HepG2 (cell line): ENCODE data around the gene LSR.

Source experiments
- CREB1 ChIP-seq, 2 experiments: fragments of 450-650 bp in 1 of 2; IDR thresholded peaks; 2 replicates each; pipeline ENCODE4 v1.6.1; 2016 to 2017; ENCODE audit warnings: control low read depth in 1 of 2, mild to moderate bottlenecking in 1 of 2, missing compliant biosample characterization in 1 of 2, missing genetic modification characterization in 1 of 2
- CTCF ChIP-seq: sonication (generic); formaldehyde crosslinking; IDR thresholded peaks from 2 replicates; pipeline ENCODE4 v1.5.0; 2020; ENCODE audit warnings: mild to moderate bottlenecking, missing genetic modification reagents, moderate library complexity
- JUN ChIP-seq: sonication (generic); formaldehyde crosslinking; IDR thresholded peaks from 2 replicates; pipeline ENCODE4 v1.4.0; 2020; ENCODE audit warnings: mild to moderate bottlenecking, missing genetic modification reagents
- NFYC ChIP-seq: IDR thresholded peaks from 2 replicates; pipeline ENCODE4 v1.6.1; 2016; ENCODE audit warnings: missing genetic modification reagents, missing compliant biosample characterization
- SALL2 ChIP-seq: sonication (generic); formaldehyde crosslinking; IDR thresholded peaks from 2 replicates; pipeline ENCODE4 v1.8.1; 2023; ENCODE audit warnings: mild to moderate bottlenecking, missing genetic modification reagents, inconsistent platforms
- TF ChIP-seq, protein P1 (sequence below): sonication (generic); formaldehyde crosslinking; IDR thresholded peaks from 2 replicates; pipeline ENCODE4 v1.4.0; 2020; ENCODE audit warnings: missing genetic modification reagents, borderline replicate concordance
- TF ChIP-seq, protein P2 (sequence below): sonication (generic); formaldehyde crosslinking; IDR thresholded peaks from 2 replicates; pipeline ENCODE4 v1.5.0; 2020; ENCODE audit warnings: mild to moderate bottlenecking, missing genetic modification reagents, borderline replicate concordance
- TF ChIP-seq, protein P3 (sequence below): IDR thresholded peaks from 2 replicates; pipeline ENCODE4 v1.6.1; 2012; ENCODE audit warnings: low read depth, low read length, improper control_type of control experiment
- TF ChIP-seq, protein P4 (sequence below): sonication (generic); formaldehyde crosslinking; IDR thresholded peaks from 2 replicates; pipeline ENCODE4 v1.9.0; 2021; ENCODE audit warnings: mild to moderate bottlenecking, missing genetic modification reagents

DNA sequence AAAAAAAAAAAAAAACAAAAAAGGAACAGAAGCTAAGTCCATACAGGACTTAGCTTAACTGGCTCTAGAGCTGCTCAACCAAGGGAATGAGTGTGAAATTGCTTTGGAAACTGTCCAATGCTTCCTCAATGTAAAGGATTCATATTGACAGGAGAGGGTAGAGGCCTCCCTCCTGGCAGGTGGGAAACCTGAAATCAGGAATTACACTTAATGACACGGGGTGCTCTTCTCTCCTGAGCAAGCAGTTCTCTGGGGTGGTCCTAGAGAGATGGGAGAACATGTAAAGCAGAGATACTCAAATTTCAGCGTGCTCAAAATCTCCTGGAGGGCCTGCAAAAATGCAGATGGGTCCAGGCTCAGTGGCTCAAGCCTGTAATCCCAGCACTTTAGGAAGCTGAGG lies 39.5 kb downstream of the LSR start:
- no peak for TF ChIP-seq JUN (CRISPR knock-in tag)
- no peak for TF ChIP-seq CTCF (CRISPR knock-in tag)
- TF ChIP-seq SALL2 (CRISPR knock-in tag), result no peak
- TF ChIP-seq, protein P1, sequence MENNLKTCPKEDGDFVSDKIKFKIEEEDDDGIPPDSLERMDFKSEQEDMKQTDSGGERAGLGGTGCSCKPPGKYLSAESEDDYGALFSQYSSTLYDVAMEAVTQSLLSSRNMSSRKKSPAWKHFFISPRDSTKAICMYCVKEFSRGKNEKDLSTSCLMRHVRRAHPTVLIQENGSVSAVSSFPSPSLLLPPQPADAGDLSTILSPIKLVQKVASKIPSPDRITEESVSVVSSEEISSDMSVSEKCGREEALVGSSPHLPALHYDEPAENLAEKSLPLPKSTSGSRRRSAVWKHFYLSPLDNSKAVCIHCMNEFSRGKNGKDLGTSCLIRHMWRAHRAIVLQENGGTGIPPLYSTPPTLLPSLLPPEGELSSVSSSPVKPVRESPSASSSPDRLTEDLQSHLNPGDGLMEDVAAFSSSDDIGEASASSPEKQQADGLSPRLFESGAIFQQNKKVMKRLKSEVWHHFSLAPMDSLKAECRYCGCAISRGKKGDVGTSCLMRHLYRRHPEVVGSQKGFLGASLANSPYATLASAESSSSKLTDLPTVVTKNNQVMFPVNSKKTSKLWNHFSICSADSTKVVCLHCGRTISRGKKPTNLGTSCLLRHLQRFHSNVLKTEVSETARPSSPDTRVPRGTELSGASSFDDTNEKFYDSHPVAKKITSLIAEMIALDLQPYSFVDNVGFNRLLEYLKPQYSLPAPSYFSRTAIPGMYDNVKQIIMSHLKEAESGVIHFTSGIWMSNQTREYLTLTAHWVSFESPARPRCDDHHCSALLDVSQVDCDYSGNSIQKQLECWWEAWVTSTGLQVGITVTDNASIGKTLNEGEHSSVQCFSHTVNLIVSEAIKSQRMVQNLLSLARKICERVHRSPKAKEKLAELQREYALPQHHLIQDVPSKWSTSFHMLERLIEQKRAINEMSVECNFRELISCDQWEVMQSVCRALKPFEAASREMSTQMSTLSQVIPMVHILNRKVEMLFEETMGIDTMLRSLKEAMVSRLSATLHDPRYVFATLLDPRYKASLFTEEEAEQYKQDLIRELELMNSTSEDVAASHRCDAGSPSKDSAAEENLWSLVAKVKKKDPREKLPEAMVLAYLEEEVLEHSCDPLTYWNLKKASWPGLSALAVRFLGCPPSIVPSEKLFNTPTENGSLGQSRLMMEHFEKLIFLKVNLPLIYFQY (CRISPR knock-in tag), result no peak
- no peak for TF ChIP-seq CREB1 (IDR thresholded peaks at IDR 0.05)
- TF ChIP-seq CREB1 (CRISPR knock-in tag; IDR thresholded peaks at IDR 0.05), result no peak
- TF ChIP-seq, protein P2, sequence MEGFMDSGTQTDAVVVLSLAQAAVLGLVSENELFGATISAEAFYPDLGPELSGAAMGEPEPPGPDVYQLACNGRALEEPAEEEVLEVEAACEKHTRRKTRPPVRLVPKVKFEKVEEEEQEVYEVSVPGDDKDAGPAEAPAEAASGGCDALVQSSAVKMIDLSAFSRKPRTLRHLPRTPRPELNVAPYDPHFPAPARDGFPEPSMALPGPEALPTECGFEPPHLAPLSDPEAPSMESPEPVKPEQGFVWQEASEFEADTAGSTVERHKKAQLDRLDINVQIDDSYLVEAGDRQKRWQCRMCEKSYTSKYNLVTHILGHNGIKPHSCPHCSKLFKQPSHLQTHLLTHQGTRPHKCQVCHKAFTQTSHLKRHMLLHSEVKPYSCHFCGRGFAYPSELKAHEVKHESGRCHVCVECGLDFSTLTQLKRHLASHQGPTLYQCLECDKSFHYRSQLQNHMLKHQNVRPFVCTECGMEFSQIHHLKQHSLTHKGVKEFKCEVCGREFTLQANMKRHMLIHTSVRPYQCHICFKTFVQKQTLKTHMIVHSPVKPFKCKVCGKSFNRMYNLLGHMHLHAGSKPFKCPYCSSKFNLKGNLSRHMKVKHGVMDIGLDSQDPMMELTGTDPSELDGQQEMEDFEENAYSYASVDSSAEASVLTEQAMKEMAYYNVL (CRISPR knock-in tag), result no peak
- TF ChIP-seq NFYC (CRISPR knock-in tag), result no peak
- TF ChIP-seq, protein P3, sequence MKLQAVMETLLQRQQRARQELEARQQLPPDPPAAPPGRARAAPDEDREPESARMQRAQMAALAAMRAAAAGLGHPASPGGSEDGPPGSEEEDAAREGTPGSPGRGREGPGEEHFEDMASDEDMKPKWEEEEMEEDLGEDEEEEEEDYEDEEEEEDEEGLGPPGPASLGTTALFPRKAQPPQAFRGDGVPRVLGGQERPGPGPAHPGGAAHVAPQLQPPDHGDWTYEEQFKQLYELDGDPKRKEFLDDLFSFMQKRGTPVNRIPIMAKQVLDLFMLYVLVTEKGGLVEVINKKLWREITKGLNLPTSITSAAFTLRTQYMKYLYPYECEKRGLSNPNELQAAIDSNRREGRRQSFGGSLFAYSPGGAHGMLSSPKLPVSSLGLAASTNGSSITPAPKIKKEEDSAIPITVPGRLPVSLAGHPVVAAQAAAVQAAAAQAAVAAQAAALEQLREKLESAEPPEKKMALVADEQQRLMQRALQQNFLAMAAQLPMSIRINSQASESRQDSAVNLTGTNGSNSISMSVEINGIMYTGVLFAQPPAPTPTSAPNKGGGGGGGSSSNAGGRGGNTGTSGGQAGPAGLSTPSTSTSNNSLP, result no peak
- TF ChIP-seq, protein P4, sequence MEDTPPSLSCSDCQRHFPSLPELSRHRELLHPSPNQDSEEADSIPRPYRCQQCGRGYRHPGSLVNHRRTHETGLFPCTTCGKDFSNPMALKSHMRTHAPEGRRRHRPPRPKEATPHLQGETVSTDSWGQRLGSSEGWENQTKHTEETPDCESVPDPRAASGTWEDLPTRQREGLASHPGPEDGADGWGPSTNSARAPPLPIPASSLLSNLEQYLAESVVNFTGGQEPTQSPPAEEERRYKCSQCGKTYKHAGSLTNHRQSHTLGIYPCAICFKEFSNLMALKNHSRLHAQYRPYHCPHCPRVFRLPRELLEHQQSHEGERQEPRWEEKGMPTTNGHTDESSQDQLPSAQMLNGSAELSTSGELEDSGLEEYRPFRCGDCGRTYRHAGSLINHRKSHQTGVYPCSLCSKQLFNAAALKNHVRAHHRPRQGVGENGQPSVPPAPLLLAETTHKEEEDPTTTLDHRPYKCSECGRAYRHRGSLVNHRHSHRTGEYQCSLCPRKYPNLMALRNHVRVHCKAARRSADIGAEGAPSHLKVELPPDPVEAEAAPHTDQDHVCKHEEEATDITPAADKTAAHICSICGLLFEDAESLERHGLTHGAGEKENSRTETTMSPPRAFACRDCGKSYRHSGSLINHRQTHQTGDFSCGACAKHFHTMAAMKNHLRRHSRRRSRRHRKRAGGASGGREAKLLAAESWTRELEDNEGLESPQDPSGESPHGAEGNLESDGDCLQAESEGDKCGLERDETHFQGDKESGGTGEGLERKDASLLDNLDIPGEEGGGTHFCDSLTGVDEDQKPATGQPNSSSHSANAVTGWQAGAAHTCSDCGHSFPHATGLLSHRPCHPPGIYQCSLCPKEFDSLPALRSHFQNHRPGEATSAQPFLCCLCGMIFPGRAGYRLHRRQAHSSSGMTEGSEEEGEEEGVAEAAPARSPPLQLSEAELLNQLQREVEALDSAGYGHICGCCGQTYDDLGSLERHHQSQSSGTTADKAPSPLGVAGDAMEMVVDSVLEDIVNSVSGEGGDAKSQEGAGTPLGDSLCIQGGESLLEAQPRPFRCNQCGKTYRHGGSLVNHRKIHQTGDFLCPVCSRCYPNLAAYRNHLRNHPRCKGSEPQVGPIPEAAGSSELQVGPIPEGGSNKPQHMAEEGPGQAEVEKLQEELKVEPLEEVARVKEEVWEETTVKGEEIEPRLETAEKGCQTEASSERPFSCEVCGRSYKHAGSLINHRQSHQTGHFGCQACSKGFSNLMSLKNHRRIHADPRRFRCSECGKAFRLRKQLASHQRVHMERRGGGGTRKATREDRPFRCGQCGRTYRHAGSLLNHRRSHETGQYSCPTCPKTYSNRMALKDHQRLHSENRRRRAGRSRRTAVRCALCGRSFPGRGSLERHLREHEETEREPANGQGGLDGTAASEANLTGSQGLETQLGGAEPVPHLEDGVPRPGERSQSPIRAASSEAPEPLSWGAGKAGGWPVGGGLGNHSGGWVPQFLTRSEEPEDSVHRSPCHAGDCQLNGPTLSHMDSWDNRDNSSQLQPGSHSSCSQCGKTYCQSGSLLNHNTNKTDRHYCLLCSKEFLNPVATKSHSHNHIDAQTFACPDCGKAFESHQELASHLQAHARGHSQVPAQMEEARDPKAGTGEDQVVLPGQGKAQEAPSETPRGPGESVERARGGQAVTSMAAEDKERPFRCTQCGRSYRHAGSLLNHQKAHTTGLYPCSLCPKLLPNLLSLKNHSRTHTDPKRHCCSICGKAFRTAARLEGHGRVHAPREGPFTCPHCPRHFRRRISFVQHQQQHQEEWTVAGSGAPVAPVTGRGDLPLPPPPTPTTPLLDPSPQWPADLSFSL (CRISPR knock-in tag), result no peak
